Right atrium auricular region (tissue), 2 donors: ENCODE data around the gene INPP5D. TPM values are rescaled to one million over a fixed set of nuclear protein-coding genes. Genes with fewer than 3 reads are reported as not detected.

Experiments used
- DNase-seq: peaks from one replicate; pipeline ENCODE4 v3.0.0-alpha.2; 2019; ENCODE audit warnings: low spot score
- H3K27ac ChIP-seq, 2 donors: fragments of 200-600 bp; sonication (generic); 1 replicate in 1 of 2; 2 replicates in 1 of 2; pipeline ENCODE4 v1.5.1; 2016 to 2019
- H3K27me3 ChIP-seq, 2 donors: fragments of 200-600 bp; sonication (generic); one replicate each; pipeline versions ENCODE4 v1.5.1 to v1.6.0; 2017 to 2019
- H3K36me3 ChIP-seq: fragments of 200-600 bp; sonication (generic); one replicate; pipeline ENCODE4 v1.5.1; 2016
- H3K4me1 ChIP-seq, 2 donors: fragments of 200-600 bp; sonication (generic); one replicate each; pipeline versions ENCODE4 v1.5.1 to v1.6.0; 2017 to 2019
- H3K4me3 ChIP-seq, 2 donors: fragments of 200-600 bp; sonication (generic); 1 replicate in 1 of 2; 2 replicates in 1 of 2; pipeline ENCODE4 v1.5.1; 2017 to 2019; ENCODE audit warnings: mild to moderate bottlenecking in 1 of 2, moderate library complexity in 1 of 2
- H3K9me3 ChIP-seq, 2 donors: fragments of 200-600 bp; sonication (generic); one replicate each; pipeline ENCODE4 v1.5.1; 2019
- CTCF ChIP-seq, 2 donors: fragments of 200-600 bp; sonication (generic); IDR thresholded peaks; one replicate each; pipeline ENCODE4 v1.5.1; 2019; ENCODE audit warnings: antibody characterized with exemption in 2 of 2
- total RNA-seq, 2 donors: library from RNA; depleted of rRNA; stranded (reverse); fragments of >200 nt; gene quantifications; one replicate each; pipeline ENCODE4 v1.1.0, GENCODE V29; 2016

INPP5D gene
- total RNA-seq, 2 donors from 2014 or later = 2.9 to 7.0 TPM

- H3K27ac ChIP-seq = no peak overlapping the region
- peaks cover 6 to 13% of the 10 kb centered on the region in 2 donors for H3K9me3 ChIP-seq
- H3K4me1 ChIP-seq = no peaks in the 10 kb centered on the region
- no peak overlapping the region for H3K4me3 ChIP-seq
- H3K36me3 ChIP-seq = no peaks in the 10 kb centered on the region
- H3K27me3 ChIP-seq = no peaks in the 10 kb centered on the region
- no peak for DNase-seq
- TF ChIP-seq CTCF (IDR thresholded peaks at IDR 0.05) = no peak
Observed at GRCh38 chr2:233203060-233203459, 142.9 kb downstream of the INPP5D start.

- no peaks in the 10 kb centered on the region for H3K36me3 ChIP-seq
Observed at GRCh38 chr2:233204286-233204936, 144.3 kb downstream of the INPP5D start.

GRCh38 chr2:233208382-233209116 lies 148.4 kb downstream of the INPP5D start:
- no peak overlapping the region for H3K4me3 ChIP-seq
- TF ChIP-seq CTCF (IDR thresholded peaks at IDR 0.05) = no peak
- H3K4me1 ChIP-seq = peaks cover 0 to 29% of the 10 kb centered on the region in 2 donors
- no peaks in the 10 kb centered on the region for H3K9me3 ChIP-seq
- DNase-seq = no peak
- no peaks in the 10 kb centered on the region for H3K36me3 ChIP-seq
- H3K27ac ChIP-seq = no peak overlapping the region
- no peaks in the 10 kb centered on the region for H3K27me3 ChIP-seq

More at GRCh38 chr2:233204286-233204936, 144.3 kb downstream of the INPP5D start:
- no peak overlapping the region for H3K27ac ChIP-seq
- TF ChIP-seq CTCF (IDR thresholded peaks at IDR 0.05) = no peak
- no peaks in the 10 kb centered on the region for H3K27me3 ChIP-seq
- no peak overlapping the region for H3K4me3 ChIP-seq
- peaks cover 0 to 6% of the 10 kb centered on the region in 2 donors for H3K4me1 ChIP-seq
- peaks cover 6 to 13% of the 10 kb centered on the region in 2 donors for H3K9me3 ChIP-seq
- DNase-seq = no peak

GRCh38 chr2:233209117-233209532 lies 149.0 kb downstream of the INPP5D start:
- no peak for DNase-seq
- no peaks in the 10 kb centered on the region for H3K27me3 ChIP-seq
- no peak overlapping the region for H3K4me3 ChIP-seq
- no peaks in the 10 kb centered on the region for H3K36me3 ChIP-seq
- H3K4me1 ChIP-seq = peaks cover 0 to 29% of the 10 kb centered on the region in 2 donors
- no peak for TF ChIP-seq CTCF (IDR thresholded peaks at IDR 0.05)
- no peaks in the 10 kb centered on the region for H3K9me3 ChIP-seq
- no peak overlapping the region for H3K27ac ChIP-seq

- no peaks in the 10 kb centered on the region for H3K36me3 ChIP-seq
- no peak for DNase-seq
- no peak for TF ChIP-seq CTCF (IDR thresholded peaks at IDR 0.05)
- H3K4me1 ChIP-seq = peaks cover 0 to 29% of the 10 kb centered on the region in 2 donors
- H3K9me3 ChIP-seq = no peaks in the 10 kb centered on the region
- no peaks in the 10 kb centered on the region for H3K27me3 ChIP-seq
- H3K4me3 ChIP-seq = no peak overlapping the region
- H3K27ac ChIP-seq = no peak overlapping the region
Observed at GRCh38 chr2:233209533-233210171, 149.5 kb downstream of the INPP5D start.
